Gastrocnemius medialis (tissue), 4 donors: ENCODE data around the gene GALNT10.

Source experiments
- POLR2A ChIP-seq, 2 donors: fragments of 450-650 bp; IDR thresholded peaks; one replicate each; pipeline ENCODE4 v1.6.1; 2017; ENCODE audit warnings: antibody characterized with exemption in 2 of 2, mild to moderate bottlenecking in 2 of 2, moderate library complexity in 2 of 2
- TF ChIP-seq, protein P1 (sequence below), 5 experiments: fragments of 450-650 bp in 3 of 5; fragments of 200-600 bp in 2 of 5; sonication (generic) in 2 of 5; IDR thresholded peaks in 4 of 5; conservative IDR thresholded peaks in 1 of 5; 1 replicate in 4 of 5; 2 replicates in 1 of 5; pipeline ENCODE4 v1.5.1; 2016 to 2019; ENCODE audit warnings: antibody characterized with exemption in 5 of 5, mild to moderate bottlenecking in 3 of 5, moderate library complexity in 3 of 5

DNA sequence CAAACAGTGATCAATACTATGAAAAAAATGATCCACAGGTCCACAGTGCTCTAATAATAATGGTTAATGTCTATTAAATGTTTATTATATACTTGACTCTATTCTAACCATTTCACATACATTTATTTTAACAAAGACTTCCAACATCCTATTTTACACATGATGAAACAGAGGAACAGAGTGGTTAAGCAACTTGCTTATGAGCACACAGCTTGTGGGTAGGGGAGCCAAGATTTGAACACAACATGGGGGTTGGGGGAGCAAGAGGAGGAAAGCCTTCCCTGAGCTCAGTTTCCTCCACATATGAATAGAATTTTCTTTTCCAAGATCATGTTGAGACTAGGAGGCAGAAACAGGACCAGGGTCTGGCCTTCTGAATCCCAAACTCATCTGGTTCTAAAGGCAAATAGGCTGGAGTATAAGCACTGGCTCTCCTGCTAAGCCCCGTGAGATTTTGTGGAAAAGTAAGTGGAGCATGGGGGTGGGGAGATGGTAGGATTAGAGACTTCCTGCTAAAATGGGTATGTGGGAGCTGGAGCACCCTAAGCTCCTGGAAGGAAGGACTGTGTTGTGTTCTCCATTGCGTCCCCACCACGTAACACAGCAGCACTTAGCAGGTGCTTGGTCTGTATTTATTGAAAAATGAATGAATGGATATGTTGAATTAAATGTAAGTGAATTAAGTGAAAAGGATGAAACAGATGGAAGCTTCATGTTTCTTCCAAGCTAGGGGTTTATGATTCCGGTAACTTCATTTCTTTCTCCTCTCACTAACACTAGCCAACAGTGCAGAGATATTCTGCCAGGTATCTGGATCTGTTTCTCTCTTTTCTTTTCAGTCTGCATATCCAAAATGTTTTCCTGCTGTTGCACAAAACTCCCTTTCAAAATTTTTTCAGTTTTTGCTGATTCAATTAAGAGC lies 26.9 kb upstream of the GALNT10 start:
- TF ChIP-seq POLR2A (IDR thresholded peaks at IDR 0.05): no peak
- TF ChIP-seq, protein P1, sequence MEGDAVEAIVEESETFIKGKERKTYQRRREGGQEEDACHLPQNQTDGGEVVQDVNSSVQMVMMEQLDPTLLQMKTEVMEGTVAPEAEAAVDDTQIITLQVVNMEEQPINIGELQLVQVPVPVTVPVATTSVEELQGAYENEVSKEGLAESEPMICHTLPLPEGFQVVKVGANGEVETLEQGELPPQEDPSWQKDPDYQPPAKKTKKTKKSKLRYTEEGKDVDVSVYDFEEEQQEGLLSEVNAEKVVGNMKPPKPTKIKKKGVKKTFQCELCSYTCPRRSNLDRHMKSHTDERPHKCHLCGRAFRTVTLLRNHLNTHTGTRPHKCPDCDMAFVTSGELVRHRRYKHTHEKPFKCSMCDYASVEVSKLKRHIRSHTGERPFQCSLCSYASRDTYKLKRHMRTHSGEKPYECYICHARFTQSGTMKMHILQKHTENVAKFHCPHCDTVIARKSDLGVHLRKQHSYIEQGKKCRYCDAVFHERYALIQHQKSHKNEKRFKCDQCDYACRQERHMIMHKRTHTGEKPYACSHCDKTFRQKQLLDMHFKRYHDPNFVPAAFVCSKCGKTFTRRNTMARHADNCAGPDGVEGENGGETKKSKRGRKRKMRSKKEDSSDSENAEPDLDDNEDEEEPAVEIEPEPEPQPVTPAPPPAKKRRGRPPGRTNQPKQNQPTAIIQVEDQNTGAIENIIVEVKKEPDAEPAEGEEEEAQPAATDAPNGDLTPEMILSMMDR (IDR thresholded peaks at IDR 0.05 in 4 of 5, conservative IDR thresholded peaks at IDR 0.05 in 1 of 5): no peak
